Renal pelvis (tissue), 4 donors: ENCODE measurements around the gene DDX5. TPM values are rescaled to one million over a fixed set of nuclear protein-coding genes. Genes with fewer than 3 reads are reported as not detected.

Source experiments
- DNase-seq: peaks from one replicate; pipeline ENCODE4 v3.0.0-alpha.2; 2013
- polyA plus RNA-seq, 3 donors: library from polyadenylated mRNA; unstranded; fragments of 120-200 nt; gene quantifications; one replicate each; pipeline ENCODE4 v1.2.1, GENCODE V29; 2013; ENCODE audit not compliant: insufficient read length in 3 of 3

Gene DDX5
- polyA plus RNA-seq, 3 donors, result 749 to 832 (median 771) TPM

DNA sequence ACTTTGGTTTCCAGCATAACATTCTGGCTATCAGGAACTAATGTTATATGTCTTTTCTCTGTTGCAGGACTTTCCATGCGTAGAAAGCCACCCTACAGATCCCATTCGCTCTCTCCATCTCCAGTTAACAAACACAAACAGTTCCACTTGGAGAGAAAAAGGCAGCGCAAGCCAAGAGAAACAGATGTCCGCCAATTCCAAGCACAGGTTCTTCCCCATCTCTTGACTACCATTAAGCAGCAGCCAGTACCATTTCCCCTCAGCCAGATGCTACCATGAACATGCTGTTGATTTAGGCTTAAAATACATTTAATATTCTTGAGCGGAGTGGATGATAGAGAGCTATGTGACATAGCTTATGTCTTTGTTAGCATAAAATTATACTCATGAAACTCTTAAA lies 23.1 kb upstream of the DDX5 start:
- DNase-seq, result no peak

DNA sequence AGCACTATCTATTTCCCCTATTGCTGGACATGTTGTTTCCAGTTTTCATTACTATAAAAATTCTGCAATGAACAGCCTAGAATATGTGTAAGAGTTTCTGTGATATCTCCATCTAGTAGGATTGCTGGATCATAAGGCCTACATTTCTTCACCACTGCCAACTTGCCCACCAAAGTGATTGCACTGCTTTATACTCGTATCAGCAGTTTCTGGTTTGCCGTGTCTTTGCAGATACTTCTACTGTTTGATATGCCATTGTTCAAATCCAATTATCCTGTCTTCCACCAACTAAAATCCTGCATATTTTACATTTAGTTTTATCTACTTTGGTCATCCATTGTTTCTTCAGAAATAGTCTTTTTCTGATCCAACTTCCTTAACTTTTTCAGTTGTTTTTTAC lies 21.8 kb upstream of the DDX5 start:
- no peak for DNase-seq

DNA sequence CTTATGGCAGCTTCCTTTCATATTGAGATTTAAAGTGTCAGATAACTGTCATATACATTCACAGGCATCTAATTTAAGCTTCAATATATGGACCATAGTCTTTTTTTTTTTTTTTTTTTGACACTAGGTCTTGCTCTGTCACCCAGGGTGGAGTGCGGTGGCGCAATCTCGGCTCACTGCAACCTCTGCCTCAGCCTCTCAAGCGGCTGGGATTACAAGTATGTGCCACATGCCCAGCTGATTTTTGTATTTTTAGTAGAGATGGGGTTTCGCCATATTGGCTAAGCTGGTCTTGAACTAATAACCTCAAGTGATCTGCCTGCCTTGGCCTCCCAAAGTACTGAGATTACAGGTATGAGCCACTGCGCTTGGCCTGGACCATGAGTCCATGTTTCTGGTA lies 14.3 kb upstream of the DDX5 start:
- DNase-seq, result no peak

DNA sequence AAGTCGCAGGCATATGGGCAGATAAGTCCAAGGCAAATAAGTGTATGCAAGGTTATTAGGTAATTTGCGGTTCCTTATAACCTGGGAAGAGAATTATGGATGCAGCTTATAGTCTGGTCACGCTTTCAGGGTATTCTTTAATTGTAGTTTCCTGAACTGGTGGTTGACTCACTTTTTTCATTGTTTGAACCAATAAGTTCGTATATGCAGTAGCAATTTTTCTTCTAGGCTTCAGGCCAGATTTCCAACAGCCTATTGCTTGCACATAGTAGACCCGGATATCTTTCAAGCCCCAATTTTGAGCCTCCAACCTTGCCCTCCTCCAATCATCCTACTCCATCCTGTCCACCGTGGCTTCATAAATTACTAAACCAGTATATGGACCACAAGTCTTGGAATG lies 13.5 kb upstream of the DDX5 start:
- DNase-seq, result no peak

DNA sequence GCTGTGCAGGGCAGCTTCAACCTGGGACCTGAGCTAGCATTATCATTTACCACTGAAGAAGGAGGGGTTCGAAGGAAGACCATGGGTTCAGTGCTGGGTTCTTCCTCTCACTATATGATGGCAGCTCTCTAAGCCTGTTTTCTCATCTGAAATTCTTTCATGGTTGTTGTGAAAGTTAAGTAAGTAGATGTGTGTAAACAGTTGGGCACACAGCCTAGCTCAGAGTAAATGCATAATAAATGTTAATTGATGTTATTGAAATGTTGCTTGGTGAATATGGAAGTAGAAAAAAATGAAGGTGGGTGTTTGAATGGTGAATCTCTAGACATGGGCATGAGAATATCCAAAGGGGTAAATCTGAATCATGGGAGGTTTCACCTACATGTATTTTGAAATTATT lies 9.7 kb upstream of the DDX5 start:
- DNase-seq, result no peak

DNA sequence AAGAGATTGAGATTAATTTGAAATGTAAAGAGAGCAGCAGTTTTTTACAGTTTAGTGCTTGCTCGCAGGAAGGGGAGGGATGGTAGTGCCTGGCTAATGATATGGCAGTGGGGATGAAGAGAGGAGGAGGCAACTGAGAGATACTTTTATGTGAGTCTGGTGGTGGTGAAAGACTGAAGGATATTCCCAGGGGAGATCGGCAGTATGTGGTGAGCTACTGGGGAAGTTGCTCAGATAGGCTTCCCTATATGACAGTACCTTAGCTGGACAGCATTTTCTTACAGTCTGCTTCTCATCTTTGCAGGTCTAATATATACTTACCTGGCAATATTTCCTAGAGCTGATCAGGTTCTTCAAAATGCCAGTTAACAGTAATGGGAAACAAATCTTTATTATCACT lies 9.3 kb upstream of the DDX5 start:
- DNase-seq, result no peak

DNA sequence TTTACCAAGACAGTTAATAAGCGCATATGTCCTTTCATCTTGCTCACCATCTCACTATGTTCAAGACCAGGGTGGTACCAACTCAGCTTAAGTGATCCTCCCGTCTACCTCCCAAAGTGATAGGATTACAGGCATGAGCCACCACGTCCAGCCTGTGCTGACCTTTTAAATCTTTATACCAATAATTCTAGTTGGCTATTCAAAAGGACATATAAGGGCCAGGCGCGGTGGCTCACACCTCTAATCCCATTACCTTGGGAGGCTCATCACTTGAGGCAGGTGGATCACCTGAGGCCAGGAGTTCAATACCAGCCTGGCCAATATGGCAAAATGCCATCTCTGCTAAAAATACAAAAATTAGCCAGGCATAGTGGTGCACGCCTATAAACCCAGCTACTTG lies 3.1 kb upstream of the DDX5 start:
- DNase-seq, result no peak

DNA sequence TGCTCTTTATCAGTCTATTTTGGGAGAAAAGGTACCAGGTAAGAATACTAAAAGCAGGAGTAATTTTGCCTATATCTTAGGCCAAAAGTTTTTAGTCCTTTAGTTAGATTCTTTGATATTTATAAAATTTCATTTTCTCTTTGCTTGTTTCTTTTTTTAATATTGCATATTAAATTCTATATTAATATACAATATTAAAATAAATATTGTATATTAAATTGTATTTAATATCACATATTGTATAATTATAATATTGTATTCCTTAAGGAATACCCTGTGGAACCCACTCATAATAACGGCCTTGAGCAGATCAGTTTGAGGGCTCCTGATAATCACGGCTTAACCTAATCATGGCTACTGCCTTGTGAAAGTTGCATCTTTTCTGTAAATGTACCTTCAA lies 2.6 kb upstream of the DDX5 start:
- DNase-seq, result no peak

DNA sequence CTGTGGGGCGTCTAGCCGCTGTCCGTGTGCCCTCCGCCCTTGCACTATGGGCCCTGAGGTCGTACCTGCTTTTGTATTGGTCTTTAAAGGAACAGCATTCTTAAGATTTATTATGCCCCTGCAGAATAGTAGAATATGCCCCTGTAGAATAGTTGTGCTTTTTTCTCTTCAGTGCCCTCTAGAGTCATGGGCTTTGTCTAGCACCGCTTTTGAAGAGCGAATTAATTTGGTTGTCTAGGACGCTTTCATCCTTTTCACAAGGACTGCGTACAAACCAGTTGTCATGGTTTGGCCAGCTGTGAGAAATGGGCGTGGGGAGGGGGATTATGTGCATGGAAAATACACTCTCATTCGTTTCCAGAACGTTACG lies 1.3 kb upstream of the DDX5 start:
- DNase-seq, result peak; percentile 87

DNA sequence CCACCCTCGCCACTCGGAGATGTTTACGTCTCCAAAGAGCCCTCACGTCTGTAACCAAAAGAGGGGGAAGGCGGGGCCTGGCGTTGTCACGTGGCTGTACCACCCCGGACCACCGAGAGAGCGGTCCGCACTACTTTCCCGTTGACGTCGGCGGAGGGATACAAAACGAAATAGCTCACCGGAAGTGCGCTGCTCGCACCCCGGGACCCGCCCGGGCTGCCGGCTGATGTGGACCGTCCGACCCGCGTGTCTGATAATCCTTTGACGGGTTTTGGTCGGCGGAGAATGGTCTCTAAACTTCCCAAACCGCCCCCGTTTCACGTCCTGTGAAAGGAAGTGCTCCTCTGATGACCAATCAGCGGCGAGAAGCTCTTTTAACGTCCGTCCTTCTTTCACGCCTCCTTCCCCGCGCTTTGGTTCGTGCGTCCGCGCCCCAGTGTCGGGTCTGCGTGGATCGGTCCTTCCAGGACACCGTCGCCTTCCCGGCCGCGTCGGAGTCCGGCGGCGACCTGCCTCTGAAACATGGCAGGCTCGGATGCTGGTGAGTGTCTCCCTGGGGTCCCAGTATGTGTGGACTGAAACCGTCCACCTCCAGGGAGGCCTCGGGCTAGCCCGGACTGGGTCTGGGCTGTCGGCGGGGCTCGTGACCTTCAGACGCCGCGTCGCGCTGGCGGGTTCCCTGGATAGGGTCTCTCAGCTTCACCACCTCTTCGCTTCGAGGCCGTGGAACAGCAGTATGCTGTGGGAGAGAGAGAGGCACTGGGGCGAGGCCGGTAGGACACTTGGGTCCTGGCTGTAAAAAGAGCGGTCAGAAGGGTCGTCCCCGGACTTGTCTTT lies 705 bp upstream of the DDX5 start, which contains the start of gene CEP95:
Gene CEP95 (plus strand): TSS at position 402 of the 837 bp plus-strand sequence. CDS start 121 bp downstream, at position 523.
- peak; percentile 97 for DNase-seq

DNA sequence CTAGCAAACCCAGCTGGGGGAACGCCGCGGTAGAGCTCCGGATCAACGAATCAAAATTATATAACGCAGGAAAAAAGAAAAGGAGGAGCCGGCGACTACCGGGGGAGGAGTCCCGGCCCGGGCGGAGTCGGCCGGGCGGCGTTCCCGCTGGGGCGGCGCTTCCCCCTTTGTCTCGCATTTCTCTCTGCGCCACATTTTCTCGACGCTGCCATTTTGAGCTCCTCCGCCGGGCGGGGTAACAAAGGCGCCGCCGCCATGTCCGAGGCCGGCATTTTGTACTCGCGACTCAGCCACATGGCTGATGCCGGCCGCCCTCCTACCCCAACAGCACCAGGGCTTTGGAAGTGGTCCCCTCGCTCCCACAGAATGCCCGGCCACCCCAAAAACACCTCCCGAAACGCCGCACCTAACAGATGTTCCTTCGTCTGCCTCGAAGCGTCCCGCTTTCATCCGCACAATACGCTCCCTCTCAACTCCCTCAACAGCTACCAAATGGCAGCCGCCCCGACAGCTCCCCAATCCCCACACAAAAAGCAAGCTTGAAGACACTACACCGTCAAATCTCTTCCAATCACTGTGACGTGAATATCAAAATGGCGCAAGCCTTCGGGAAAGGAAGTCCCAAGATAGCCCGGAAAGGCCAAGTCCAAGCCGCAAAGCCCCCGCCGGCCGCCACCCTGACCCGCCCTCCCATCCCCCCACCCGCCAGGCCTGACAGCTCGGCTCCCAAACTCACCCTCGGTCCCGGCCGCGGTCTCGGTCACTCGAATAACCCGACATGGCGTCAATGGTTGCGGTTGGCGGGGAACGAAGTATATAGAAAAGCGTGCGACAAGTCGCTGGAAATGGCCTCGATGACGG lies 519 bp downstream of the DDX5 start:
- DNase-seq, result peak; percentile 94

DNA sequence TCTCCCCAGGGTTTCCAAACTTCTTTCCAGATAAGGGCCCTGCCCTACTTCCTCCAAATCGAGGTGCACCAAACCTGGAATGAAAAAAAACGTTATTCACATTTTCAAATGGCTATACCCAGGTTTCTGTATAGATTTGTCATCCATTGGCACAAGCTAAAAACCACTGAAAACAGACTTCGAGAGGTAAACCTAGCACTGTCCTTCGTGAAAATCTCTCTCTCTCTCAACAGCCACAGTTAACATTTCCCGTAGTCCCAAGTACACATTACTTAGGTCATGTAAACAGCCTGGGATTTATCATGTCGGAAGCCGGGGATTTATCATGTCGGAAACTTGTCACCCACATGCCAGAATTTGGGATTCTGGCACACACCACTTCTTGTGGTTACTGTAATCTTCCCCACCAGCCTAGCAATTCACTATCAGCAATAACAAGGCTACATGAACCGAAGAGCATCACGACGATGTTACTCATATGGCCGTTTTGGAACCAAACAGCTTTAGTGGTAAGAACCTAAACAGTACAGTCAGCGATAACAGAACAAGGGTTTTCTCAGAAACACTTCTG lies 1.2 kb downstream of the DDX5 start:
- peak; percentile 42 for DNase-seq

DNA sequence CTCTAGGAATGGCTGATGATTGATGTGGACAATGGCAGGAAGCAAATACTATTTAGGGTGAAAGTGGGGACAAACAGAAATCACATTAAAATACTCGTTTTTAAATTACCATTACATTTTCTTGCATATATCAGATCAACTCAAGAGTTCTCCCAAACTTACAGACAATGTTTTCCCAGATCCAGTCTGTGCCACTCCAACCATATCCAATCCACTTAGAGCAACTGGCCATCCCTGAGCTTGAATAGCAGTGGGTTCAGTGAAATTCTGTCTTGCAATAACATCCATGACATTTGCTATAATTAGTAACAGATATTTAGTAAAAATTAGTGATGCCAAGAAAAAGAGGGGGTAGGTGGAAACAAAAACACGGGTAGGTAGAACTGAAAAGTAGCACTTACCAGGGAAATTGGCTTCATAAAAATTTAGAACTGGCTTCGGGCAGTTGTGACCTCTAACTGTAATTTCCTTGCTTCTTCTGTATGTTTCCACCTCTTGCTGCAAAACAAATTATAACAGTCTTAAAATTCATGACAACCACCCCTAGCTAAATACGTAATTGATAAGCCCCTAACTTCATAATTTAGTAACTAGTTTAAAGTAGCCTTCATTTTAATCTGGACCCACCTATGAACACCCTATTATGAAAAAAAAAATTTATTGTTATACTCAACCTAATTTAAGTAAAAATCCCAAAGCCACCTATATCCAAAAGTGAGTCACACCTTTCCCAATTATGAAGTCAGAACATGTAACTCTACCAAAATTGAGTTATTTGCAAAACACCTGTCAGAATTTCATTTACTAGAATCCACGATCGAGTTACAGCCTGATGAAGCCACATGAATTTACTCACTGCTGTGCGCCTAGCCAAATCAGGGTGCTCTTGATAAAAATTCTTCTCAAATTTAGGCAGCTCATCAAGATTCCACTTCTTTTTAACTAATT lies 2.0 kb downstream of the DDX5 start:
- DNase-seq, result no peak

DNA sequence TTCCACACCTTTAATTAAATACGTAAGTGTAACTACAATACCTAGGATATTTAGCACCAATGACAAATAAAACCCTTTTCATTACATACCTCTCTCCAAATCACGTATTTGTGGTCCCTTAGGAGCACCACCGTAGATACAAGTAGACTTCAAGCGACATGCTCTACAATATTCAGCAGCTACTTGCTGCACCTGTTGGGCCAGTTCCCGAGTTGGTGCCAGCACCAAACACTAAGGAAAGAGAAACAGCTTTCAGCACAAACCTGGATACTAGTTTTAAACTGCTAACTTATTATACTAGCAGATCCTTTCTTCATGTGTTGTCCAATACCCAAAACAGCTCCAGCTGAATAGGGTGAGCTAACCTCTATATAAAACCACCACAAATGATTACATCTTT lies 2.7 kb downstream of the DDX5 start:
- DNase-seq, result no peak

DNA sequence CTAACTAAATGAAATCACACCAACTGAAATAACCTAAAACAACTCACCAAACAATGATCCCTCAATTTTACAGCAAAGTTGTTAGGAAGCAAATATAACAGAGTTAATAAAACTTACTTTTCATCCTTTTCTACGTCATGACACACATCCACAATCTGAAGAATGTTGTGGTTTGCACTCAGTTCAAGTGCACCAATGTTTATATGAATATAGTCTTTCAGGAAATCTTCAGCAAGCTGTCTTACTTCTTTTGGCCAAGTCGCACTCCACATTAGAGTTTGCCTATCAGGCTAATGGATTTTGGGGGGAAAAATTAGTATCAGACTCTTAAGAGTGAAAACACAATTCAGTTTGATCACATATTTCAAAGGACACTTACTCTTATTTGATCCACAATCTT lies 3.3 kb downstream of the DDX5 start:
- no peak for DNase-seq

DNA sequence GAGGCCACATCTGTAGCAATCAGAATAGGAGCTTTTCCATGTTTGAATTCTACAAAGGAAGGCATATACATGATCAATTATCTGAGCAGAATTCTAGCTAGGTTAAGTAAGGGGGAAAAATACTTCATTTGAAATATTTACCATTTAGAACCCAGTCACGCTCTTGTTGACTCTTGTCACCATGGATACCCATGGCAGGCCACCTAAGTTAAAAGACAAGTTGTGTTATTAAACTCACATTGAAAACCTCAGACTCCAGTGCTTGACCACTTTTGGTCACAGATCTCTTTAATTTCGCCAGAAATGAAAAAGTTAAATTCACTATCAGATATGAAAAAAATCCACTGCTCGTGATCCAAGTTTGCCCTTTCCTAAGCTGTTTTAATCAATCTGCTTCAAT lies 4.1 kb downstream of the DDX5 start:
- no peak for DNase-seq

DNA sequence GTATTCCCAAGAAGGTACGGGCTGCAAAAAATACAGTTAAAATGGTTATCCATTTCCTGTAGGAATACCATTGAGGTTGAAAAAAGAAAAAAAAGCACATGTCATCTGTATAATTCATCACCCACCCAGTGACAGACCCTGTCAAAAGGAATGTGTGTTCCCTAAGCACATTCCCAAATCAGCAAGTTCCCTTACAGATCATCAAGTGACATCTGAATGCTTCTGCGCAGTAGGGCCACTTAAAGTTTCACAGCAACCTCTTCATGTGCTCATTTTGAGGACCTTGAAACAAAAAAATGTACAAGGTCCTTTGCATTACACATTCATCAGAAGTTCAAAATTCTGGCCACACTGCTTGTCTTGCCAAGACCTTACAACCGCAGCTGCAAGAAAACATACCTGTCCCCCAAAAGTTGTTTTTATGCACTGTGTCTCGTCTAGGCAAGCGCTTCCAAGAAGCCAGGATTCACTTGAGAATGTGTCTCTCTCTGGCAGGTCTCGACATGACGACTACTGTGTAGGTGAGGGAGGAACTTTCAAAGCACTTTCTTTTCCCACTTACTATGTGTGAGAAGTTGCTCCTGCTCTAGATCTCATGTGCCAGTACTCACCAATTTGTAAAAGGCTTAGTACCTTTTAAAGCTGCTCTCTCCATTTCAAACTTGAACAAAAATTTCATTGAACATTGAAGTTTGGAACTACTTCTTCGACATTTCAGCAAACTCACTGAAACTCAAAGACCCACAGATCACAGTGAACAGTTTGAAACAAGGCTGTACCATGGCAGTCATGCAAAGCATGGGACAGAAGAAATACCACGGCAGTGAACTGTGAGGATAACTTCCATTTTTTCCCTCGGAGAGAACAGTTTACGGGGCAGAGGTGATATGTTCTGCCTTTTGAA lies 5.0 kb downstream of the DDX5 start:
- no peak for DNase-seq

DNA sequence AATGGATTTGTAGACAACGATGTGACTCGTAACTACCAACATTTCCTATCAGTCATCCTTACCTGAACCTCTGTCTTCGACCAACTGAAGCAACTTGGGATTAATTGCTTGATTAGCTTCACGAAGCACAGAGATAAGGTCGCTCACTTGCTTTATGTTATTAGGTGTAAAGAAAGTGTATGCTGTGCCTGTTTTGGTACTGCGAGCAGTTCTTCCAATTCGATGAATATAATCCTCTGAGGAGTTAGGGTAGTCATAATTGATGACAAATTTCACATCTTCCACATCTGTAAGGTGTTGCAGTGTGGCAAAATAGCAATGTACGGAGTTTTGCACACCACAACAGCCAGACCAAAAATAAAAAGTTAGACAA lies 5.6 kb downstream of the DDX5 start:
- DNase-seq, result no peak

DNA sequence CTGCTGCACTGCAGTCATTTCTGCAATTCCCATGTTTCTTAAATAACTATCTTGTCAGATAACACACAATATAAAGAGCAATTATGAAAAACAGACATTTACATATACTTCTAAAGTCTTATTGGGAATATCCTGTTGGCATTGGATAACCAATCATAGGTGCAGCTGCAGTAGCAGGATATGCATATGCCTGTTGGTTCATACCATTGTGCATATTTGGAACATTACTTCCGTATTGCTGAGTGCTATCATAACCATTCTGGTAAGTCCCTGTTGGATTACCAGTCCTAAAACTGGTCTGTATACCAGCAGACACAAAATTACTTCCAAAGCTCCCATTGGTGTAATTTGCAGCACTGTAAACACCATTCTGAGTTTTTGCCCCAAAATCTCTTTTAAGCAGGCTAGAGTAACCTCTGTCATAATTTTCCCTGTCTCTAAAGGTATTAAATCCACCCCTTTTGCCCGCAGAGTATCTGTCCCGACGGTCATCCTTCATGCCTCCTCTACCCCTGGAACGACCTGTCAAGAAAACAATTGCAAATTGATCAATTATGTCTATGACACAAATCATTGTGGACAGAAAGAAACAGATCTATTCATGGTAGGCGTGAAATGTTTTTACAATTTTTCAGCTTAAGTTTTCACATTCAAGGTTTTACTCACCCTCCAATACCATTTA lies 6.1 kb downstream of the DDX5 start:
- DNase-seq, result no peak
